CD4-positive, alpha-beta T cell treated with Interleukin-4 for 4 hours (primary cell): ENCODE data around the gene NDE1.
A peak's percentile ranks its signal among the peaks of the same experiment; 100 is the strongest.
"Not testable (repeated sequence)": the region's sequence is repeated elsewhere in the genome, so short reads cannot be mapped to it uniquely, and the experiment has no call there.

ENCODE experiments used
- DNase-seq: peaks from one replicate; pipeline ENCODE4 v3.0.0-alpha.2; 2020

NDE1 gene

GRCh38 chr16:15652293-15653001 is 2.4 kb downstream of the NDE1 start:
- DNase-seq, result no peak

- no peak for DNase-seq
Measured at GRCh38 chr16:15653227-15653626, 3.2 kb downstream of the NDE1 start.

GRCh38 chr16:15654591-15654990 is 4.5 kb downstream of the NDE1 start:
- no peak for DNase-seq

GRCh38 chr16:15655561-15655960 is 5.5 kb downstream of the NDE1 start:
- DNase-seq, result not testable (repeated sequence)

- no peak for DNase-seq
Measured at GRCh38 chr16:15658149-15658548, 8.1 kb downstream of the NDE1 start.

- DNase-seq, result no peak
Measured at GRCh38 chr16:15658556-15658955, 8.5 kb downstream of the NDE1 start.

GRCh38 chr16:15660203-15660601 is 10.2 kb downstream of the NDE1 start:
- no peak for DNase-seq

- DNase-seq, result no peak
Measured at GRCh38 chr16:15665107-15665506, 15.1 kb downstream of the NDE1 start.

GRCh38 chr16:15667091-15667742 is 17.2 kb downstream of the NDE1 start:
- DNase-seq, result no peak

- no peak for DNase-seq
Measured at GRCh38 chr16:15671530-15672117, 21.6 kb downstream of the NDE1 start.

GRCh38 chr16:15672127-15672513 is 22.1 kb downstream of the NDE1 start:
- DNase-seq, result not testable (repeated sequence)

GRCh38 chr16:15672514-15673167 is 22.6 kb downstream of the NDE1 start:
- DNase-seq, result peak; percentile 88

- no peak for DNase-seq
Measured at GRCh38 chr16:15674571-15674970, 24.5 kb downstream of the NDE1 start.

GRCh38 chr16:15676506-15676905 is 26.5 kb downstream of the NDE1 start:
- no peak for DNase-seq

GRCh38 chr16:15677447-15677846 is 27.4 kb downstream of the NDE1 start:
- no peak for DNase-seq

GRCh38 chr16:15682105-15682570 is 32.1 kb downstream of the NDE1 start:
- DNase-seq, result peak; percentile 52

GRCh38 chr16:15686287-15686686 is 36.2 kb downstream of the NDE1 start:
- DNase-seq, result no peak

- no peak for DNase-seq
Measured at GRCh38 chr16:15689290-15689689, 39.2 kb downstream of the NDE1 start.

- no peak for DNase-seq
Measured at GRCh38 chr16:15690296-15690695, 40.3 kb downstream of the NDE1 start.

- DNase-seq, result no peak
Measured at GRCh38 chr16:15691046-15691445, 41.0 kb downstream of the NDE1 start.

GRCh38 chr16:15692508-15692907 is 42.5 kb downstream of the NDE1 start:
- not testable (repeated sequence) for DNase-seq

GRCh38 chr16:15694499-15694898 is 44.5 kb downstream of the NDE1 start:
- DNase-seq, result no peak

- DNase-seq, result no peak
Measured at GRCh38 chr16:15699819-15700218, 49.8 kb downstream of the NDE1 start.

GRCh38 chr16:15701367-15701766 is 51.3 kb downstream of the NDE1 start:
- no peak for DNase-seq
